ENCODE results near the gene RPTOR. TPM values are rescaled to one million over a fixed set of nuclear protein-coding genes. Genes with fewer than 3 reads are reported as not detected.

Gene RPTOR
- total RNA-seq, 1 experiment from 2014 or later: 66.7 TPM

GRCh38 chr17:80687839-80688238, 143.2 kb downstream of the RPTOR start:
- DNase-seq: no peak
- TF ChIP-seq, protein P1, sequence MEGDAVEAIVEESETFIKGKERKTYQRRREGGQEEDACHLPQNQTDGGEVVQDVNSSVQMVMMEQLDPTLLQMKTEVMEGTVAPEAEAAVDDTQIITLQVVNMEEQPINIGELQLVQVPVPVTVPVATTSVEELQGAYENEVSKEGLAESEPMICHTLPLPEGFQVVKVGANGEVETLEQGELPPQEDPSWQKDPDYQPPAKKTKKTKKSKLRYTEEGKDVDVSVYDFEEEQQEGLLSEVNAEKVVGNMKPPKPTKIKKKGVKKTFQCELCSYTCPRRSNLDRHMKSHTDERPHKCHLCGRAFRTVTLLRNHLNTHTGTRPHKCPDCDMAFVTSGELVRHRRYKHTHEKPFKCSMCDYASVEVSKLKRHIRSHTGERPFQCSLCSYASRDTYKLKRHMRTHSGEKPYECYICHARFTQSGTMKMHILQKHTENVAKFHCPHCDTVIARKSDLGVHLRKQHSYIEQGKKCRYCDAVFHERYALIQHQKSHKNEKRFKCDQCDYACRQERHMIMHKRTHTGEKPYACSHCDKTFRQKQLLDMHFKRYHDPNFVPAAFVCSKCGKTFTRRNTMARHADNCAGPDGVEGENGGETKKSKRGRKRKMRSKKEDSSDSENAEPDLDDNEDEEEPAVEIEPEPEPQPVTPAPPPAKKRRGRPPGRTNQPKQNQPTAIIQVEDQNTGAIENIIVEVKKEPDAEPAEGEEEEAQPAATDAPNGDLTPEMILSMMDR (IDR thresholded peaks at IDR 0.05; ENCODE audit: insufficient read depth in 1 of 2, low read depth in 1 of 2, low read length in 1 of 2, severe bottlenecking in 1 of 2, unreplicated experiment in 1 of 2): no peak
- Mint-ChIP-seq H3K9me3 (ENCODE audit: unreplicated experiment) (no peaks in the 10 kb centered on the region), H3K36me3 (ENCODE audit: insufficient read depth, unreplicated experiment) (peaks cover 11% of the 10 kb centered on the region), H3K27ac (ENCODE audit: unreplicated experiment) (no peak overlapping the region), H3K27me3 (ENCODE audit: insufficient read depth, unreplicated experiment) (no peaks in the 10 kb centered on the region), H3K4me1 (ENCODE audit: low read depth, unreplicated experiment) (peaks cover 12% of the 10 kb centered on the region), H3K4me3 (ENCODE audit: unreplicated experiment) (no peak overlapping the region)
- BruUV-seq (replicated peaks): no TSS peak
- POLR2A ChIA-PET: no interaction called here
- Histone ChIP-seq H3K36me3 (ENCODE audit: control insufficient read depth, insufficient read depth, low read length) (no peaks in the 10 kb centered on the region; the same call in 1 of the 2 replicates), H3K4me1 (peaks cover 7% of the 10 kb centered on the region; the same call in 1 of the 2 replicates), H3K9me3 (no peaks in the 10 kb centered on the region), H3K27me3 (replicated peaks; ENCODE audit: control insufficient read depth, insufficient read depth, low read length) (no peaks in the 10 kb centered on the region), H3K4me3 (ENCODE audit: low read depth, low read length) (no peak overlapping the region)
- CTCF ChIA-PET: no interaction called here
- intact Hi-C loops (cut with micrococcal nuclease; ENCODE audit: unreplicated experiment): no loop called here

DNA sequence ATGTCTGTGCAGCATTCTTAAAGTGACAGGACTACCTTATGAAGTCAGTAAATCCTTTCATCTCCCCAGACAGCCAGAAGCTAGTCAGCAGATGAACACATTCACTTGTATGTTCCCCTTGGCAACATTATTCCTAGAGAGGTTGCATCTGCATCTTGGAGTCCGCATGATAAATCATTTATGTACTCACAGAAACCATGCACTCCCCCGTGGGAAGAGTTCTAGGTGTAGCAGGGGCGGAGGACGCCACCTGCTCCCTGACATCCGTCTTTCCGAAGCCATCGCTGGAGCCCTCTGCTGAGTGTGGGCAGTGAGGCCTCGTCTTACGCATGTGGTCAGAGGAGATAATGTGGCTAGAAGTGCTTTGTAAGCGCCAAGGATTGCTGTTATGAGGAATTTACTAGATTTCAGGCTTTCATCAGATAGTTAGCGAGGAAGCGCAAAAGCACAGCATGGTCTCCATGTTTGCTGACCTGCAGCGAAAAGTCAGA, 144.5 kb downstream of the RPTOR start:
- Histone ChIP-seq H3K36me3 (ENCODE audit: control insufficient read depth, insufficient read depth, low read length) (no peaks in the 10 kb centered on the region; the same call in 1 of the 2 replicates), H3K4me1 (peaks cover 7% of the 10 kb centered on the region; the same call in 1 of the 2 replicates), H3K9me3 (no peaks in the 10 kb centered on the region), H3K27me3 (replicated peaks; ENCODE audit: control insufficient read depth, insufficient read depth, low read length) (no peaks in the 10 kb centered on the region), H3K4me3 (ENCODE audit: low read depth, low read length) (no peak overlapping the region)
- BruUV-seq (replicated peaks): no TSS peak
- CTCF ChIA-PET: no interaction called here
- intact Hi-C loops (cut with micrococcal nuclease; ENCODE audit: unreplicated experiment): no loop called here
- TF ChIP-seq, protein P1 (IDR thresholded peaks at IDR 0.05; ENCODE audit: insufficient read depth in 1 of 2, low read depth in 1 of 2, low read length in 1 of 2, severe bottlenecking in 1 of 2, unreplicated experiment in 1 of 2): no peak
- Mint-ChIP-seq H3K27ac (ENCODE audit: unreplicated experiment) (no peak overlapping the region), H3K27me3 (ENCODE audit: insufficient read depth, unreplicated experiment) (no peaks in the 10 kb centered on the region), H3K4me3 (ENCODE audit: unreplicated experiment) (no peak overlapping the region), H3K9me3 (ENCODE audit: unreplicated experiment) (no peaks in the 10 kb centered on the region), H3K4me1 (ENCODE audit: low read depth, unreplicated experiment) (peaks cover 12% of the 10 kb centered on the region), H3K36me3 (ENCODE audit: insufficient read depth, unreplicated experiment) (peaks cover 8% of the 10 kb centered on the region)
- POLR2A ChIA-PET: no interaction called here
- DNase-seq: no peak

DNA sequence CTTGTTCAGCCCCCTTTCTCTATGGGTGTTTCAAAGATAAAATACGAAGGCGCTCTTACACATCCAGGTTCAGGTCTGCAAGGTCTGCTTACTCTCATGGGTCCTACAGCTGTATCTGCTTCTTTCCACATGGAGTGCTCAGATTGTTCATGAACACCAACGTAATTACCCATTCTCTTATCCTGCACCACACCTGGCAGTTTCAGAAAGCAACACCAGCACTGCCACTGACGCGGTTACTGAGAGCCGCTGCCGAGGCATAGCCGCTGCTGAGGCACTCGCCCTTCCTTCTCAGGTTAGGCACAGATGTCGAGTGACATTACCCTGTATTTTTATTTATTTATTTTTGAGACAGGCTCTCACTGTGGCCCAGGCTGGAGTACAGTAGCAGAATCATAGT, 147.1 kb downstream of the RPTOR start:
- H3K9me3 Mint-ChIP-seq (ENCODE audit: unreplicated experiment): no peaks in the 10 kb centered on the region
- Histone ChIP-seq H3K9me3 (no peaks in the 10 kb centered on the region), H3K4me3 (ENCODE audit: low read depth, low read length) (no peak overlapping the region), H3K4me1 (peaks cover 18% of the 10 kb centered on the region; the same call in 1 of the 2 replicates), H3K36me3 (ENCODE audit: control insufficient read depth, insufficient read depth, low read length) (peaks cover 1% of the 10 kb centered on the region; the same call in 1 of the 2 replicates), H3K27me3 (replicated peaks; ENCODE audit: control insufficient read depth, insufficient read depth, low read length) (no peaks in the 10 kb centered on the region)
- DNase-seq: no peak
- peaks cover 18% of the 10 kb centered on the region for H3K4me1 Mint-ChIP-seq (ENCODE audit: low read depth, unreplicated experiment)
- H3K27me3 Mint-ChIP-seq (ENCODE audit: insufficient read depth, unreplicated experiment): no peaks in the 10 kb centered on the region
- POLR2A ChIA-PET: no interaction called here
- no TSS peak for BruUV-seq (replicated peaks)
- peaks cover 6% of the 10 kb centered on the region for H3K36me3 Mint-ChIP-seq (ENCODE audit: insufficient read depth, unreplicated experiment)
- no peak overlapping the region for H3K4me3 Mint-ChIP-seq (ENCODE audit: unreplicated experiment)
- no peak overlapping the region for H3K27ac Mint-ChIP-seq (ENCODE audit: unreplicated experiment)
- CTCF ChIA-PET: no interaction called here
- intact Hi-C loops (cut with micrococcal nuclease; ENCODE audit: unreplicated experiment): no loop called here
- TF ChIP-seq, protein P1 (IDR thresholded peaks at IDR 0.05; ENCODE audit: insufficient read depth in 1 of 2, low read depth in 1 of 2, low read length in 1 of 2, severe bottlenecking in 1 of 2, unreplicated experiment in 1 of 2): no peak
